Measurements from ENCODE around the gene LNX1.
"Not testable (repeated sequence)": the region's sequence is repeated elsewhere in the genome, so short reads cannot be mapped to it uniquely, and the experiment has no call there.

LNX1 gene

DNA sequence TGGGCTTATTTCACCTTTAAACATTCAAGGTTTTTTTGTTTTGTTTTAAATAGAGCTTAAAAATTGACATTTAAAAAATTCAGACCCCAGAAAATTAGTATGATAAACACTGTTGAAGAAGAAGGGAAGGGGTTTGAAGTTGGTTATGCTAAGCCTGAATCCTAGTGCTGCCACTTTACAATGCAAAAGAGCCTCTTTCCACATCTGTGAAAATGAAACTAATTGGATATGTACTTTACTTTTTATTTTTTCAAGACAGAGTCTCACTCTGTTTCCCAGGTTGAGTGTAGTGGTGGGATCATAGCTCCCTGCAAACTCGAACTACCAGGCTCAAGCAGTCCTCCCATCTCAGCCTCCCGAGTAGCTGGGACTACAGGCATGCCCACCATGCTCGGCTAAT lies 172.1 kb downstream of the LNX1 start:
- H3K79me1 ChIP-seq (ENCODE audit: low read length): no peaks in the 10 kb centered on the region
- no peak overlapping the region for H2BK5ac ChIP-seq (ENCODE audit: low read length)
- no peak overlapping the region for H3K23ac ChIP-seq (ENCODE audit: low read length)
- H3K27me3 ChIP-seq (ENCODE audit: insufficient read depth, low read length, poor library complexity): no peaks in the 10 kb centered on the region
- no peak overlapping the region for H3K4ac ChIP-seq (ENCODE audit: low read depth, low read length)
- H3K18ac ChIP-seq (ENCODE audit: low read length): no peak overlapping the region
- no peak overlapping the region for H3K9ac ChIP-seq (ENCODE audit: low read length)
- H4K5ac ChIP-seq (ENCODE audit: low read length): no peak overlapping the region
- H4K8ac ChIP-seq (ENCODE audit: low read depth, low read length): no peak overlapping the region
- no peak overlapping the region for H2BK120ac ChIP-seq (ENCODE audit: low read depth, low read length)
- WGBS (ENCODE audit: extremely low coverage, insufficient coverage, low lambda C conversion rate): no CpG with 5 or more reads among the region's 3 CpGs
- H3K36me3 ChIP-seq (ENCODE audit: control insufficient read depth, insufficient read depth, low read length): no peaks in the 10 kb centered on the region
- no peak overlapping the region for H3K4me2 ChIP-seq (ENCODE audit: low read length)
- H3K79me2 ChIP-seq (ENCODE audit: control insufficient read depth, insufficient read depth, low read length): no peaks in the 10 kb centered on the region
- no peak overlapping the region for H2BK15ac ChIP-seq (replicated peaks; ENCODE audit: low read depth)
- no peak for DNase-seq
- H3K27ac ChIP-seq (ENCODE audit: low read depth, low read length): no peak overlapping the region
- H3K4me1 ChIP-seq (ENCODE audit: control insufficient read depth, low read depth, low read length): no peaks in the 10 kb centered on the region
- no peak overlapping the region for H3K56ac ChIP-seq (ENCODE audit: low read length)
- H2AK5ac ChIP-seq (ENCODE audit: low read length): no peak overlapping the region
- no peak overlapping the region for H3K4me3 ChIP-seq (ENCODE audit: low read length)

DNA sequence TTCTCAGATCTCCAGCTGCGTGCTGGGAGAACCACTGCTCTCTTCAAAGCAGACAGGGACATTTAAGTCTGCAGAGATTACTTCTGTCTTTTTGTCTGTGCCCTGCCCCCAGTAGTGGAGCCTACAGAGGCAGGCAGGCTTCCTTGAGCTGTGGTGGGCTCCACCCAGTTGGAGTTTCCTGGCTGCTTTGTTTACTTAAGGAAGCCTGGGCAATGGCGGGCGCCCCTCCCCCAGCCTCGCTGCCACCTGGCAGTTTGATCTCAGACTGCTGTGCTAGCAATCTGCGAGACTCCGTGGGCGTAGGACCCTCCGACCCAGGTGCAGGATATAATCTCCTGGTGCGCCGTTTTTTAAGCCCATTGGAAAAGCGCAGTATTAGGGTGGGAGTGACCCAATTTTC lies 181.8 kb downstream of the LNX1 start:
- H2BK5ac ChIP-seq (ENCODE audit: low read length); H3K27ac ChIP-seq (ENCODE audit: low read depth, low read length); H3K4me1 ChIP-seq (ENCODE audit: control insufficient read depth, low read depth, low read length); H4K8ac ChIP-seq (ENCODE audit: low read depth, low read length); H3K23ac ChIP-seq (ENCODE audit: low read length); H3K4me3 ChIP-seq (ENCODE audit: low read length); H2BK15ac ChIP-seq (replicated peaks; ENCODE audit: low read depth); H2AK5ac ChIP-seq (ENCODE audit: low read length); H3K9ac ChIP-seq (ENCODE audit: low read length); H4K5ac ChIP-seq (ENCODE audit: low read length); H3K36me3 ChIP-seq (ENCODE audit: control insufficient read depth, insufficient read depth, low read length); H3K4ac ChIP-seq (ENCODE audit: low read depth, low read length); H3K18ac ChIP-seq (ENCODE audit: low read length); H3K27me3 ChIP-seq (ENCODE audit: insufficient read depth, low read length, poor library complexity); H3K56ac ChIP-seq (ENCODE audit: low read length); H3K4me2 ChIP-seq (ENCODE audit: low read length); DNase-seq; H3K79me2 ChIP-seq (ENCODE audit: control insufficient read depth, insufficient read depth, low read length); H3K79me1 ChIP-seq (ENCODE audit: low read length); H2BK120ac ChIP-seq (ENCODE audit: low read depth, low read length): not testable (repeated sequence)
- no CpG with 5 or more reads among the region's 11 CpGs for WGBS (ENCODE audit: extremely low coverage, insufficient coverage, low lambda C conversion rate)
